H1 (cell line): Measurements from ENCODE around the gene UCHL1. TPM values are rescaled to one million over a fixed set of nuclear protein-coding genes. Genes with fewer than 3 reads are reported as not detected.

Source experiments
- CHD1 ChIP-seq: IDR thresholded peaks from 2 replicates; pipeline ENCODE4 v1.6.1; 2012; ENCODE audit warnings: low read depth, low read length, improper control_type of control experiment
- KDM1A ChIP-seq: fragments of 200-600, 300-600 bp; sonication (generic); IDR thresholded peaks from 2 replicates; pipeline ENCODE4 v1.7.1; 2016; ENCODE audit warnings: mild to moderate bottlenecking, low read length, borderline replicate concordance
- PHF8 ChIP-seq: fragments of 200-600 bp; sonication (generic); conservative IDR thresholded peaks from 2 replicates; pipeline ENCODE4 v1.7.1; 2012; ENCODE audit warnings: low read depth, mild to moderate bottlenecking, inconsistent platforms, low read length, moderate library complexity
- RAD21 ChIP-seq, 2 experiments: IDR thresholded peaks in 1 of 2; conservative IDR thresholded peaks in 1 of 2; 2 replicates each; pipeline ENCODE4 v1.6.1; 2011; ENCODE audit warnings: low read depth in 2 of 2, low read length in 2 of 2, improper control_type of control experiment in 1 of 2, inconsistent platforms in 1 of 2, mild to moderate bottlenecking in 1 of 2, moderate library complexity in 1 of 2
- SIRT6 ChIP-seq: IDR thresholded peaks from one replicate; pipeline ENCODE4 v1.7.1; 2012; ENCODE audit warnings: low read length, inconsistent platforms
- polyA plus RNA-seq, 7 experiments: library from polyadenylated mRNA; depleted of rRNA in 3 of 7; stranded (reverse) in 5 of 7; unstranded in 2 of 7; fragments of >200 nt in 5 of 7; fragments of 200-250 nt in 2 of 7; gene quantifications; 1 replicate in 5 of 7; 2 replicates in 1 of 7; 4 replicates in 1 of 7; pipeline versions ENCODE4 v1.2.1 to v1.2.3, GENCODE V29; 2011 to 2013; ENCODE audit warnings: missing spikeins in 2 of 7, mixed read lengths in 2 of 7
- total RNA-seq: library from RNA; stranded (reverse); fragmentation: NEBNext Ultra II Directional; extraction: Animal tissue kit (Norgen Biotek cat#: 25700); gene quantifications from 2 replicates; pipeline ENCODE4 v1.2.1, GENCODE V29; 2021
- TF ChIP-seq, protein P1 (sequence below), 3 experiments: IDR thresholded peaks; 1 replicate in 2 of 3; 2 replicates in 1 of 3; pipeline versions ENCODE4 v1.5.1 to v1.6.1; 2011; ENCODE audit warnings: low read length in 3 of 3, mild to moderate bottlenecking in 3 of 3, inconsistent platforms in 2 of 3, low read depth in 1 of 3, moderate library complexity in 1 of 3; ENCODE audit not compliant: insufficient read depth in 1 of 3; ENCODE audit errors: control extremely low read depth in 1 of 3

The UCHL1 gene
- total and polyA plus RNA-seq, 2 of the 8 experiments (the other 6 are each of a cell fraction or from before 2014, with no cell fraction given): 781 to 1,717 TPM

DNA sequence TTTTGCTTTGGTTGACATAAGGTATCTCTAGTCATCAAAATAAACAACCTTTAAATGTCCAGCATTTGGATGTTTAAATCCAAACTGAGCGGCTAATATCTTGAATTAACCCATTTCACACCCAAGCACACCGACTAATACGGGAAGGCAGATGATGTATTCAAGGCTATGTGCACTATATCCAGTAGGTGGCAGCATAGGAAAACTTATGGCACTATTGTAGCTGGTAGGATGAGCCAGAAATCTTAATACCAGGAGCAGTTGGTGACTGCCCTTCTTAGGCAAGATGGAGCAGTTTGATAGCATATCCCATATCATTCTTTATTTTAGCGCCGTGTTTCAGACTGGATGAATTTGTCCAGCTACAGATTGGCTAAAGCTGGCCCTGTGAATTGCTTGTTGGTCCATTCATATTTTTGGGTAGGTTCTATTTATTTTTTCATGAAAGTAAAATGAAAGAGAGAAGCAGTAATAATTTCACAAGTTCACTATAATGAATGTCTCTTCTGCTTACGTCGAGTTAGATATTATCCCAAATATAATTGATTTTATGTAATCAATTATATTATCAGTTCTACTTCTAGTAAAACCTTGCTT is 24.4 kb downstream of the UCHL1 start (continued):
- TF ChIP-seq RAD21 (IDR thresholded peaks at IDR 0.05 in 1 of 2, conservative IDR thresholded peaks at IDR 0.05 in 1 of 2; ENCODE audit: low read depth in 2 of 2, low read length in 2 of 2) (peak; percentile 100), SIRT6 (no peak), KDM1A (no peak), CHD1 (no peak), PHF8 (no peak)
- TF ChIP-seq, protein P1, sequence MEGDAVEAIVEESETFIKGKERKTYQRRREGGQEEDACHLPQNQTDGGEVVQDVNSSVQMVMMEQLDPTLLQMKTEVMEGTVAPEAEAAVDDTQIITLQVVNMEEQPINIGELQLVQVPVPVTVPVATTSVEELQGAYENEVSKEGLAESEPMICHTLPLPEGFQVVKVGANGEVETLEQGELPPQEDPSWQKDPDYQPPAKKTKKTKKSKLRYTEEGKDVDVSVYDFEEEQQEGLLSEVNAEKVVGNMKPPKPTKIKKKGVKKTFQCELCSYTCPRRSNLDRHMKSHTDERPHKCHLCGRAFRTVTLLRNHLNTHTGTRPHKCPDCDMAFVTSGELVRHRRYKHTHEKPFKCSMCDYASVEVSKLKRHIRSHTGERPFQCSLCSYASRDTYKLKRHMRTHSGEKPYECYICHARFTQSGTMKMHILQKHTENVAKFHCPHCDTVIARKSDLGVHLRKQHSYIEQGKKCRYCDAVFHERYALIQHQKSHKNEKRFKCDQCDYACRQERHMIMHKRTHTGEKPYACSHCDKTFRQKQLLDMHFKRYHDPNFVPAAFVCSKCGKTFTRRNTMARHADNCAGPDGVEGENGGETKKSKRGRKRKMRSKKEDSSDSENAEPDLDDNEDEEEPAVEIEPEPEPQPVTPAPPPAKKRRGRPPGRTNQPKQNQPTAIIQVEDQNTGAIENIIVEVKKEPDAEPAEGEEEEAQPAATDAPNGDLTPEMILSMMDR (IDR thresholded peaks at IDR 0.05; ENCODE audit: control extremely low read depth in 1 of 3, insufficient read depth in 1 of 3, low read depth in 1 of 3, low read length in 3 of 3): peak in 2 of 3 experiments; percentile 84 to 91; a peak in 3 of 4 replicates
